ENCODE results near the gene ANK3.

ANK3 gene

DNA sequence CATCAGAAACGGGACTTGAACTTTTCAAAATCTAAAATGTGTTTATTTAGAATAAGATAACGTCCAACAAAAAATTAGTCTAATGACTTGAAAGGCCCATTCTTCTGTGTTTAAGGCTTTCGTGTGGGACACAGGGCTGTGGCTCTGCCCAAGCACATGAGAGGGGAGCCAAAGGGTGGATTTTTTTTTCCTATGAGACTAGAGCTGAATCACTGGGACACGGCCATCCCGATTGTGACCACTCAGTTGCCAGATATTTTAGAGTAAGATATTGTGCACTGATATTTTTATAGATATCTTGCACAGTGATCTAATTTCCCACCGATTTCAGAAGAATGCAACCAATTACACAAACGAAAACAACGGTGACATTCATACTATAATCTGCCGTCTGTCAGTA is 99.9 kb downstream of the ANK3 start:
- in situ Hi-C loops (cut with HindIII; ENCODE audit: low sequenced_read_pairs), result no loop called here

GRCh38 chr10:60288256-60288655 is 101.4 kb downstream of the ANK3 start:
- in situ Hi-C loops (cut with HindIII; ENCODE audit: low sequenced_read_pairs), result no loop called here

- in situ Hi-C loops (cut with HindIII; ENCODE audit: low sequenced_read_pairs), result no loop called here
These were observed 103.1 kb downstream of the ANK3 start for GRCh38 chr10:60286559-60286958.

GRCh38 chr10:60283397-60283796 is 106.3 kb downstream of the ANK3 start:
- in situ Hi-C loops (cut with HindIII; ENCODE audit: low sequenced_read_pairs), result no loop called here

- in situ Hi-C loops (cut with HindIII; ENCODE audit: low sequenced_read_pairs), result no loop called here
These were observed 106.8 kb downstream of the ANK3 start for GRCh38 chr10:60282771-60283353.

DNA sequence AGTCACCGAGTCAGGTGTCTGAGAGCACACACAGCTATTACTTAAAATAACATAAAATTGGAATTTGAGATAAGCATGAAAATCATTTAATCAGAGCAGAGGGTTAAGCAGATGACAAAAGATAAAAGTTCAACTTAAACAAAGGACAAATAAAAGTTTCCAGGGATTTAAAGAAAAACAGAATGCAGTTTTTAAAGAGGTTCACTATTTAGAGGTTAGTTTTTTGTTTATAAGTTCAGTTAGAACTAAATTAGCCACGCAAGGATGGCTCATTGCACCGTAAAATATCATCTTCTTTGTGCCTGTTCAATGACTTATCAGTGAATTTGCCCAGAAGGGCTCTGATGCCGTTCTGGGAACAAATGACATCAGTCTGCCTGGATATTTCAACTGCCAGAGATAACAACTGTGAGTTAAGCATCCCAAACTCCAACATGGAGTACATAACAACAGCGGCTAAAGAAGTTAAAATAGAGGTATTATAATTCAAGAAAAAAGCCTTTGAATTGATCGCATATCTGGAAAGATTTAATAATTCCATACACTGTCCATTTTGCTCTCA is 107.8 kb downstream of the ANK3 start:
- in situ Hi-C loops (cut with HindIII; ENCODE audit: low sequenced_read_pairs), result no loop called here

DNA sequence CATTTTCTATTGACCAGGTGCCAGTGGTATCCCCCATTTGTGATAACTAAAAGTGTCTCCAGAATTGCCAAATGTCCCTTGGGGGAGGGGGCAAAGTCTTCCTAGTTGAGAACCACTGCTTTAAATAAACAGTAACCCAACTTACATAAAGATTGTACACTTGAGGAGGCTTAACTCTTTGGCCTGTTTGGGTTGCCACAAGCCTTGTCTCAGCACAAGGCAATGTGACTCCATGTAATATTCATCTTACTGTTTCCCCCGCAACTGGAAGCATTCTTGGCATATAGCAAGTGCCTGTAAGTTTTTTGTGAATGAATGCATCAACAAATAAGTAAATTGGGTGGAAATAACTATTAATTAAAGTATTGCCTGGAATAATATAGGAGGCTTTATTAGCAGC is 108.3 kb downstream of the ANK3 start:
- in situ Hi-C loops (cut with HindIII; ENCODE audit: low sequenced_read_pairs), result no loop called here

GRCh38 chr10:60280475-60280874 is 109.2 kb downstream of the ANK3 start:
- in situ Hi-C loops (cut with HindIII; ENCODE audit: low sequenced_read_pairs), result no loop called here

DNA sequence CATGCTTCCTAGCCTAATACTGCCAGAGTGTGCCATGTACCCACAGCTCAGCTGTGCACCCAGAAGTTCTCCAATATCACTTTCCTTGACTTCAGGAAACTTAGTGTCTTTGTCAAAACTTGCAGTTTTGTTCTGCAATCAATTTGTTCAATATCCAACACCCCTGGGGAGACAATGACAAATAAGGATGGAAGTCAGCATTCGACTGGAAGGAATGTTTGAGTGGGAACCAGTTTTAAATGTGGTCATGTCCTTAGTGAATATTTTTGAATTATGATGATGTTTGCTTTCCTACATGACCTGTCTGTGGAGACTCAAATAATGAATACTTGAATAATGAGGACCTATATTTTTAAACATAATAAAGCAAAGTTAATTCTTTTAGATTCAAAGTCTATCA is 112.0 kb downstream of the ANK3 start:
- in situ Hi-C loops (cut with HindIII; ENCODE audit: low sequenced_read_pairs), result no loop called here

GRCh38 chr10:60276232-60276631 is 113.4 kb downstream of the ANK3 start:
- in situ Hi-C loops (cut with HindIII; ENCODE audit: low sequenced_read_pairs), result no loop called here

- in situ Hi-C loops (cut with HindIII; ENCODE audit: low sequenced_read_pairs), result no loop called here
These were observed 118.2 kb downstream of the ANK3 start for GRCh38 chr10:60271319-60272040.

DNA sequence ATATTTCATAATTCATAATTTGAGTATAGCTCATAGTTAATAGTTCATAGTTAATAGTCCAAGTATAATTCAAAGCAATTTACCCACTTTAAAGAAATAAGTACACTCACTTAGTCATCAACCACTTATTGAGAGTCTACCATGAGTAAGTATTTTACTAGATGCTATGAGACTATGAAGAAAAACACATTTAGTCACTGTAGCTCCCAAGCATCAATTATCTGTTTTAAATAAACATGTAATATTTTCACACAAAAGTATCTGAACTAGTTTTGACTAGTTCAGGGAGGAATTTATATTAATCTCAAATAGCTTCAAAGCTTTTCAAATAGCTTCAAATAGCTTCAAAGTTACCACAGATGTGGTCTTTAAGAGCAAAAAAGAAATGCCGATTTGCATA is 119.2 kb downstream of the ANK3 start:
- in situ Hi-C loops (cut with HindIII; ENCODE audit: low sequenced_read_pairs), result no loop called here

DNA sequence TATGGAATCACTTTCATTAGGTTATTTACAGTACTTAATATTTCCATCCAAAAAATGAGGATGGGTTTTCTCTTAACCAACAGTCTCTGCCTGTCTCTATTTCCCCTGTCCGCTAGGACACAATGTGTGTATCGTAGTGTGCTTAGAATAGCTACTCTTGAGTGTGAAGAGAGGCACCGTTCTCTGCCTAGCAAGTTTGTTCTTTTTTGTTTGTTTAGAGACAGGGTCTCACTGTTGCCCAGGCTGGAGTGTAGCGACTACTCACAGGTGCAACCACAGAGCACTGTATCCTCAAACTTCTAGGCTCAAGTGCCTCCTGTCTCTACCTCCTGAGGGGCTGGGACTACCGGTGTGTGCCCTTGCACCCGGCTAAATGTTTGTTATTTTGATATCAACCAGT is 121.9 kb downstream of the ANK3 start:
- in situ Hi-C loops (cut with HindIII; ENCODE audit: low sequenced_read_pairs), result no loop called here

DNA sequence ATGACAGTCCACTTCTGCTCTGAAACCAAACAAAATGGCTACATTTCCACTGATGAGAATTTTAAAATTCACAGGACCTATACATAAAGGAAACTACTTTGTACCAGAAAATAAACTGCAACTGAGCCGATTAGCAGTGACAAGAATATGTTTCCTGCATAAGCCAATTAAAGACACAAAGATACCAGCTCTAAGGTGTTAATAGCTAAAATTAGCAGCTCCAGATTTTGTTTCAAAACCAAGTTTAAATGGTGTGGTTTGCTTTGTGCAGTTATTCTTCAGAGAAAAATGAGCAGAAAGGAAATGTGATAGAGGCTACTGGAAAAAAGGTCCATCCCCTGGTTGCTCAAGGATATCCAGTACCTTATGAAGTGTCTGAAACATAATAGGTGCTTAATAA is 123.2 kb downstream of the ANK3 start:
- in situ Hi-C loops (cut with HindIII; ENCODE audit: low sequenced_read_pairs), result no loop called here

GRCh38 chr10:60262647-60263126 is 127.0 kb downstream of the ANK3 start:
- in situ Hi-C loops (cut with HindIII; ENCODE audit: low sequenced_read_pairs), result no loop called here

GRCh38 chr10:60260321-60260720 is 129.4 kb downstream of the ANK3 start:
- in situ Hi-C loops (cut with HindIII; ENCODE audit: low sequenced_read_pairs), result no loop called here

DNA sequence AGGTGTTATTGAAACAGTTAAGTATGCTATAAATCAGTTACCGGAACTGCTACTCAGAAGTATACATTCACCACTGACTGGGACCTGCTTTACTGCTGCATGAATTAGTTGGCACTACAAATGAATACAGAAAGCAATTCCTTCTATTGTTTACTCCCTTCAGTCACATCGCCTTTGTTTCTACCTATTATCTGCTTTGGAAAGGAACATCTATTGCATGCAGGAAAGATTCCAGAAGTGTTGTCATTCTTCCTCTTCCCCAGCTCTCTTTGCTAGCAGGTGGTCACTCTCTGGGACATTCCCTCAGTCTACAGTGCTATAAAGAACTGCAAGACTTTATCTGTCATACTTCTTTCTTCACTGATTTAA is 131.3 kb downstream of the ANK3 start:
- in situ Hi-C loops (cut with HindIII; ENCODE audit: low sequenced_read_pairs), result no loop called here

GRCh38 chr10:60257767-60258428 is 131.8 kb downstream of the ANK3 start:
- in situ Hi-C loops (cut with HindIII; ENCODE audit: low sequenced_read_pairs), result no loop called here

GRCh38 chr10:60254776-60255175 is 134.9 kb downstream of the ANK3 start:
- in situ Hi-C loops (cut with HindIII; ENCODE audit: low sequenced_read_pairs), result no loop called here

DNA sequence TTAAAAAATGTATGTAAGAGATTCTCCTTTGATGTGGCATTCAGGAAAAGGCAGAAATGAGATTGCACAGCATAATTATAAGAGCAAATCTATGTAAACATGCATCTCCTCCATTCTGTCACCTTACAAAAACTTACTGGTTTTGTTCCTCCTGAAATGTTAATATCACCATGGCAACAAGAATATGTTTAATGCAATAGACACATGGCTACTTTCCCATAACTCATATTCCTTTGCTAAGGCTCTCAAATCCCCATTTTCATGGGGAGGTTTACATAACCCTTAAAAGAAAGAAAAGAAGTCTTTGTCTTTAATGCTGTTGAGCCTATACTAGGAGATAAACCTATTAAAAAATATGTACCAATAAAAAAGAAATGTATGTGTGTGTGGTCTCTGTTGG is 136.2 kb downstream of the ANK3 start:
- in situ Hi-C loops (cut with HindIII; ENCODE audit: low sequenced_read_pairs), result no loop called here

- in situ Hi-C loops (cut with HindIII; ENCODE audit: low sequenced_read_pairs), result no loop called here
These were observed 137.0 kb downstream of the ANK3 start for GRCh38 chr10:60252688-60253087.

DNA sequence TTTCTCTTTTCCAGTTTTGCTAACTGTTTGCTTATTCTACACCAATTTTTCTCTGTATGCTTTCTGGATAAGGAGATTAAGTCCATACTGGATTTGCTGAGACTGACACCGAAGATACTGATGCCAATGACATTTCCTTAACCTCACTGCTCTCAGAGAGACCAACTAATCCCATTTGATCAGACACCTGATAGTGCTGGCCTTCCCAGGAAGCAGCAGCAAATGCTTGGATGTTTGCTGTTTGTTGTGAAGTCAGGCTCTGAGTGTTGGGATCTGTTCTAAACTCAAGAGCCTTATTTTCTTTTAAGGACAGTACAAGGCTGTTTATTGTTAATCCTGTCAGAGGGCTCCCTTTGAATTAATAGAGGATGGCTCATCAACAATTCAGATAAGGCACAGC is 143.3 kb downstream of the ANK3 start:
- in situ Hi-C loops (cut with HindIII; ENCODE audit: low sequenced_read_pairs), result no loop called here
